Stomach smooth muscle (tissue), 2 donors: ENCODE results near the gene MRPL43.

ENCODE experiments used
- H3K27ac ChIP-seq: one replicate; pipeline ENCODE4 v1.7.0; 2013; ENCODE audit warnings: mild to moderate bottlenecking, low read length, inconsistent platforms
- H3K27me3 ChIP-seq, 2 donors: one replicate each; pipeline ENCODE4 v1.7.0; 2013; ENCODE audit warnings: low read length in 2 of 2; ENCODE audit not compliant: insufficient read depth in 2 of 2, control insufficient read depth in 1 of 2
- H3K36me3 ChIP-seq, 2 donors: one replicate each; pipeline ENCODE4 v1.7.0; 2013; ENCODE audit warnings: low read length in 2 of 2; ENCODE audit not compliant: control insufficient read depth in 2 of 2, insufficient read depth in 2 of 2
- H3K4me1 ChIP-seq: one replicate; pipeline ENCODE4 v1.7.0; 2013; ENCODE audit warnings: low read length; ENCODE audit not compliant: control insufficient read depth, insufficient read depth
- H3K4me3 ChIP-seq, 2 donors: one replicate each; pipeline ENCODE4 v1.7.0; 2013; ENCODE audit warnings: low read length in 2 of 2
- H3K9ac ChIP-seq, 2 donors: one replicate each; pipeline ENCODE4 v1.7.0; 2013; ENCODE audit warnings: low read length in 2 of 2, mild to moderate bottlenecking in 1 of 2
- H3K9me3 ChIP-seq, 2 donors: one replicate each; pipeline ENCODE4 v1.7.0; 2013; ENCODE audit warnings: low read length in 2 of 2; ENCODE audit not compliant: control insufficient read depth in 2 of 2
- donor health status: healthy.
- donor health status: Pancreatic carcinoma.

The MRPL43 gene

DNA sequence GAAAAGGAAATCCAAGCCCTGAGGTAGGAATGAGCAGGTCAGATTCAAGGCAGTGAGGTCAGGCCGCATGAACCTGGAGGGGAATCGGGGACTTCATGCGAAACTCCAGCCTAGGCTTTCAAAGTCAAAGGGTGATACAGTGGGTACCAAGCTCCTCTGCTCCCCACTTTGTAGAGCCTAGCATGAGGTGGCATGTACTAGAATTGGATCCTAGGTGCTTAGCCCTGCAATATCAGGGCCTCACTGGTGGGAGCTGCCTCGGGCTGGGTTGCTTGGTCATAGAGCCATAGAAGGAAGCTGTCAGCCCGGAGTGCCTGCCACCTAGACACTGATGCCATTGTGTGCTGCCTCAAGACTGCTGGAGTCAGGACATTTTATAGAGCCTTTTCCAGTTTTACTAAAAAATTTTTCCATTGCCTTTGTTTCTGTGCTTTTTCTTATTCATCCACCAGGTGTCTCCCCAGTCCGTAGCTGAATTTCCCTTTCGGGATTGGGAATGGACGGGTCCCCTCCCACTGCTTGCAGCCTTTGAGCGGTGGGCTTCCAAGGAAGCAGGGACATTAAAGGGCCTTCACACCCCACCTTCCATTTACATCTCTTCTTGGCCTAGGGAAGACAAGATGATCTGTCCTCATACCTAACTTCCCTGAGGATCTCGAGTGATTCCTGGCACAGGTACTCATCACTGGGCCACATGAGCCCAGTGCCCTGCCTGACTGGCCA, 6.8 kb upstream of the MRPL43 start:
- Histone ChIP-seq H3K36me3 (peaks cover 22 to 25% of the 10 kb centered on the region in 2 donors), H3K4me3 (no peak overlapping the region), H3K4me1 (peaks cover 22% of the 10 kb centered on the region), H3K9ac (no peak overlapping the region), H3K9me3 (no peaks in the 10 kb centered on the region), H3K27ac (no peak overlapping the region), H3K27me3 (no peaks in the 10 kb centered on the region)

DNA sequence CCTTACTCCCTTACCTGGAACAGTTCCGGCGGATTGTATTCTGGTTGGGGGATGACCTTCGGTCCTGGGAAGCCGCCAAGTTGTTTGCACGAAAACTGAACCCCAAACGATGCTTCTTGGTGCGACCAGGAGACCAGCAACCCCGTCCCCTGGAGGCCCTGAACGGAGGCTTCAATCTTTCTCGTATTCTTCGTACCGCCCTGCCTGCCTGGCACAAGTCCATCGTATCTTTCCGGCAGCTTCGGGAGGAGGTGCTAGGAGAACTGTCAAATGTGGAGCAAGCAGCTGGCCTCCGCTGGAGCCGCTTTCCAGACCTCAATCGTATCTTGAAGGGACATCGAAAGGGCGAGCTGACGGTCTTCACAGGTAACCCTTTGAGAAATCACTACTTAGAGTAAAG, 1.8 kb upstream of the MRPL43 start:
- Histone ChIP-seq H3K9ac (no peak overlapping the region), H3K9me3 (no peaks in the 10 kb centered on the region), H3K36me3 (peaks cover 22 to 29% of the 10 kb centered on the region in 2 donors), H3K4me1 (peaks cover 21% of the 10 kb centered on the region), H3K27ac (no peak overlapping the region), H3K27me3 (no peaks in the 10 kb centered on the region), H3K4me3 (no peak overlapping the region)

DNA sequence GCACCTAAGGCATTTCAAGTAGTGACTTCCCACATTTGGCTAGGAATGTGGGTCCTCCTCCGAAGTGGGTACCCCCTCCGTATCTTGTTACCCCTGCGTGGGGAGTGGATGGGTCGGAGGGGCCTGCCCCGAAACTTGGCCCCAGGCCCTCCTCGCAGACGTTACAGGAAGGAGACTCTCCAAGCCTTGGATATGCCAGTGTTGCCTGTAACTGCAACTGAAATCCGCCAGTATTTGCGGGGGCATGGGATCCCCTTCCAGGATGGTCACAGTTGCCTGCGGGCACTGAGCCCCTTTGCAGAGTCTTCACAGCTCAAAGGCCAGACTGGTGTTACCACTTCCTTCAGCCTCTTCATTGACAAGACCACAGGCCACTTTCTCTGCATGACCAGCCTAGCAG, 869 bp upstream of the MRPL43 start:
- H3K27ac ChIP-seq = no peak overlapping the region
- no peaks in the 10 kb centered on the region for H3K27me3 ChIP-seq
- H3K9me3 ChIP-seq = no peaks in the 10 kb centered on the region
- peaks cover 21% of the 10 kb centered on the region for H3K4me1 ChIP-seq
- peak overlapping the region; percentile 36 to 83 for H3K9ac ChIP-seq
- peak overlapping the region; percentile 90 to 96 for H3K4me3 ChIP-seq
- H3K36me3 ChIP-seq = peaks cover 14 to 26% of the 10 kb centered on the region in 2 donors

DNA sequence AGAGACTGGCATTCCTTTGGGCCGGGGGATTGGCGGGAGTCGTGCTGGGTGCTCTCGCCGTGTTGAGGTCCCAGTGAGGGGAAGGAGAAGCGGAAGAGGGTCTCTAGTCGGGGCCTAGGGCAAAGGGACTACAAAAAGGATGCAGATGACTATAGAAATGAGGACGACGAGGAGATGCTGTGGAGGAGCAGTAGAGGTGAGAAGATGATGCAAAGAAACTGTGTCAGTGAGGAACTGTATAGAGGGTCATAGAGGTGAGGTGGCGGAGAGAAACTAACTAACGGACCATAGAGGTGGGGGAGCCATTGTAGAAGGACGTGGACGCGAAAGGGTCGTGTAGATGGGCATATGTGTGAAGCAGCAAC, 370 bp upstream of the MRPL43 start:
- peaks cover 14 to 28% of the 10 kb centered on the region in 2 donors for H3K36me3 ChIP-seq
- H3K27me3 ChIP-seq = no peaks in the 10 kb centered on the region
- H3K9me3 ChIP-seq = no peaks in the 10 kb centered on the region
- H3K4me3 ChIP-seq = peak overlapping the region; percentile 90 to 96
- H3K9ac ChIP-seq = peak overlapping the region; percentile 83 to 86
- H3K4me1 ChIP-seq = peaks cover 21% of the 10 kb centered on the region
- peak overlapping the region; percentile 58 for H3K27ac ChIP-seq

DNA sequence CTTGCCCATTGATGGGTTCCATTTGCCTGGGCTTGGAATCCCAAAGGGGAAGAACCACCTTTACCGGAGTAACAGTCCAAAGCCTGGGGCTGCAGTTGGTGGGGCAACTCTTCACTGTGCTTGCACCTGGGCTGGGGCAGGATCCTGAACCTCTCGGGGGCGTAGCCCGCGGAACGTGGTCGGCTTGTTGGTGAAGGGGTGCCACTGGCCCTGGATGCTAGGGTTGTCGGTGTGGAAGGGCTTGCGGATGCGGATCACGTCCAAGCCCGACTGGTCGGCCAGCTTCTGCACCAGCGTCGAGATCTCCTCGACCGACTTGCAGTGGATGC, 710 bp downstream of the MRPL43 start:
- Histone ChIP-seq H3K36me3 (peaks cover 15 to 33% of the 10 kb centered on the region in 2 donors), H3K9me3 (no peaks in the 10 kb centered on the region), H3K4me1 (peaks cover 21% of the 10 kb centered on the region), H3K4me3 (peak overlapping the region; percentile 90 to 96), H3K9ac (peak overlapping the region; percentile 83 to 86), H3K27me3 (no peaks in the 10 kb centered on the region), H3K27ac (peak overlapping the region; percentile 58)

DNA sequence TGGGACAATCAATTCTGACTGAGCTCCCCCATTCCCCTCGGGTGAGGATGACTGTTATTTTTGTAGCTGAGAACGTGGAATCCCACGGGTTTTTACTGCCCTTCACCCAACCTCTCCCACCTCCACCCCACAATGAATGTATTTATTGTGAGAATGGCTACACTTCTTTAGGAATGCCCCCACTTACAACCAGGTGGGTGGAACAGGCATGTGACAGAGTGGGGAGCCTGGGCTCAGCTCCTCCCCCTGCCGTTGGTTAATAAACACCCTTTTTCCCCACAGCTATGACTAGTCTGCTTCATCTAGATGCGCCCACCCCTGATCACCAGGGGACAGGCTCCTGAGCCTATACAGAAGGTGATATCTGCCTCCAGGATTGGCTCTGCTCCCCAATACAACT, 2.0 kb downstream of the MRPL43 start:
- Histone ChIP-seq H3K9me3 (no peaks in the 10 kb centered on the region), H3K4me1 (peaks cover 21% of the 10 kb centered on the region), H3K27ac (no peak overlapping the region), H3K9ac (no peak overlapping the region), H3K27me3 (no peaks in the 10 kb centered on the region), H3K36me3 (peaks cover 16 to 31% of the 10 kb centered on the region in 2 donors), H3K4me3 (no peak overlapping the region)

DNA sequence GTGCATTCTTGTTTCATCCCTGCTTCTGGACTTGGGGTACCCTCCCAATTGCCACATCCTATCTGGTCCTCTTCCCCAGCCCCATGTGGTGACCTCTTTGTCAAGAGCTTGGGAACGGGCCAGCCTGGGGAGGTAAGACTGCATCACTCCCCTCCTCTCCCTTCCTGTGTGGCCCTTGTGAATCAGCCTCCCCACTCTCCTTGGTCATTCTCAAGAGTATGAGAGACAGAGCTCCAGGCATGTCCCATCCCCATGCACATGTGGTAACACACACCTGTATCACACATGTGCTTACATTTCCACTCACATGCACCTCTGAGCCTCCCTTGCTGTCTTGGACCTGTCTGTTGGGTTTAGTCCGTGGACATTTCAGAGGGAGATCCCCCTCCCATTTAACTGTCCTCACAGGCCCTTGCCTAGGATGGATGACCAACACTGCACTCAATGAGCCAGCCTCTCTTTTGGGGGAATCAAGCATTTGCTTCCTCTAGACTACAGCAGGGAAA, 2.6 kb downstream of the MRPL43 start:
- no peaks in the 10 kb centered on the region for H3K27me3 ChIP-seq
- no peaks in the 10 kb centered on the region for H3K9me3 ChIP-seq
- H3K36me3 ChIP-seq = peaks cover 18 to 36% of the 10 kb centered on the region in 2 donors
- no peak overlapping the region for H3K9ac ChIP-seq
- no peak overlapping the region for H3K27ac ChIP-seq
- H3K4me3 ChIP-seq = no peak overlapping the region
- peaks cover 21% of the 10 kb centered on the region for H3K4me1 ChIP-seq

DNA sequence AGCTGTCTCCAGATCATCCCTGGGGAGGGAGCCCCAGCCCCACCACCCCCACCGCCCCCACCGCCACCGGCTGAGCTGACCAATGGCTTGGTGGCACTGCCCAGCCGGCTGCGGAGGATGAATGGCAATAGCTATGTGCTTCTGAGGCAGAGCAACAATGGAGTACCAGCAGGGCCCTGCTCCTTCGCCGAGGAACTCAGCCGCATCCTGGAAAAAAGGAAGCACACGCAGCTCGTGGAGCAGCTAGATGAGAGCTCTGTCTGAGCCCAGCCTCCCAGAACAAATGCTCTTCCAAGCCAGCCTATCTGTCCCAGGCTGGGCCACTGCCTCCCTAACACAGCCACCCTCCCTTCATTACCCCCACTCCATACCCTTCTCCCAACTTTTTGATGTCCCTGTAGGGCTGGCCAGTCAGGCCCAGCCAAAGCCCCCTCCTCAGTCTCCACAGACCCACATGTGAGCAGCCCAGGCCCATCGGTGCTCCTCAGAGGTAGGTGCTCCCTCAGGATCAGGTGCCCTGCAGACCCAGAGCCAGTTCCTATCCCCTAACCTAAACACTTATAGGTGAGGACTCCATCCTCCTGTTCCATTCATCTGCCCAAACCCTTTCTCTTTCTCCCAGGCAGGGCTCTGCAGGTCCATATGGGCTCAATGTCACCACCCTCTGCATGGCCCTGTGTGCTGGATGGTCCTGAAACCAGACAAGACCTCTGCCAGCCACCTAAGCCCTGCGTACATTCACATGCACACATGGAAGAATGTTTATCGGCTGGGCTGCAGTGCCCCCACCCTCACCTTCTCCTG, 3.2 kb downstream of the MRPL43 start:
- H3K9ac ChIP-seq = no peak overlapping the region
- H3K4me3 ChIP-seq = no peak overlapping the region
- no peaks in the 10 kb centered on the region for H3K9me3 ChIP-seq
- H3K36me3 ChIP-seq = peaks cover 18 to 33% of the 10 kb centered on the region in 2 donors
- no peak overlapping the region for H3K27ac ChIP-seq
- no peaks in the 10 kb centered on the region for H3K27me3 ChIP-seq
- peaks cover 21% of the 10 kb centered on the region for H3K4me1 ChIP-seq

DNA sequence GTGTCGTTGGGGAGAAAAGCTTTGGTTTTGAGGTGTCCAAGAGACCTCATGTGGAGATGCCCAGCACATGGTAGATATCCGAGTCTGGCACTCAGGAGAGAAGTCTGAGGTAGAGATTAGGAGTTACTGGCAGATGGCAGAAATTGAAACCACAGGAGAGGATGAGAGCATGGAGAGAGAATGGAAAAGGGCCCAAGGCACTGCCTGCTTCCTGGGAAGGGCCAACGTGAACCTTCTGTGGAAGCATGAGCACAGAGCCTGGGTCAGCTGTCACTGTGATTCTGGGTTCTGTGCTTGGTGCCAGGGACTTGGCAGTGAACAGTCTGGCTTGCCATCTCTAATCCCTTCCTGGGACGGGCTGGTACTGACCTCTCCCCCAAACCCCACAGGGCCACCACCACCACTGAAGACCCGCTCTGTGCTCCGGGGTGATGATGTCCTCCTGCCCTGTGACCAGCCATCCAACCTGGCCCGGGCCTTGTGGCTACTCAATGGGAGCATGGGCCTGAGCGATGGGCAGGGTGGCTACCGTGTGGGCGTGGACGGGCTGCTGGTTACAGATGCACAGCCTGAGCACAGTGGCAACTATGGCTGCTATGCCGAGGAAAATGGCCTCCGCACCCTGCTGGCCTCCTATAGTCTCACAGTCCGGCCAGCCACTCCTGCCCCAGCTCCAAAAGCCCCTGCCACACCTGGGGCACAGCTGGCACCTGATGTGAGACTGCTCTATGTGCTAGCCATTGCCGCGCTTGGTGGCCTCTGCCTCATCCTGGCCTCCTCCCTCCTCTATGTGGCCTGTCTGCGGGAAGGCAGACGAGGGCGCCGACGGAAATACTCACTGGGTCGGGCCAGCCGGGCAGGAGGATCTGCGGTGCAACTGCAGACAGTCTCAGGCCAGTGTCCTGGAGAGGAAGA, 4.1 kb downstream of the MRPL43 start:
- Histone ChIP-seq H3K27ac (no peak overlapping the region), H3K9me3 (no peaks in the 10 kb centered on the region), H3K36me3 (peaks cover 22 to 40% of the 10 kb centered on the region in 2 donors), H3K4me3 (no peak overlapping the region), H3K9ac (no peak overlapping the region), H3K27me3 (no peaks in the 10 kb centered on the region), H3K4me1 (peaks cover 20% of the 10 kb centered on the region)

DNA sequence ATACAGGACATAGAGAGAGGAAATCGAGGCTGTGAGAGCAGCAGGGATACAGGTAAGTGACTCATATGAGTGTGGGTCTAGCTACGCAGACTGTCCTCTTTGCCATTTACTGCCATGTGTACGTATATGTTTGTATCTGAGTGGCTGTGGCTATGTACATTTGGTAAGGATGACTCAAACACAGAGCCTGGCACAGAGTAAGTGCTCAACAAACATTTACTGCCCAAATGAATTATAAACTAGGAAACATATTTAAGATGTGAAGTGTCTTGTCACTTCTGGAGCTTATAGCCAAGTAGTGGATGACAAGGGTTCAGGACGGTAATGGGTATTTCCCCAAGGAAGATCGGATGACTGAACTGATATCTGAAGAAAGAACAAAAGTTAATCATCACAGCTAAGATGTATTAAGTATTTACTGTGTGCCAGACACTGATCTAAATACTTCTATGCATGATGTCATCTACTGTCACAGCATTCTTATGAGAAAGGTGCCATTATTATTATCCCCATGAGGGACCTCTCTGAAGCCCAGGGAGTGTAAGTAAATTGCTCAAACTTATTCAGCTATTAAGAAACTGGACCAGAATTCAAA, 6.0 kb downstream of the MRPL43 start:
- Histone ChIP-seq H3K9ac (no peak overlapping the region), H3K36me3 (peaks cover 22 to 48% of the 10 kb centered on the region in 2 donors), H3K4me3 (no peak overlapping the region), H3K27ac (no peak overlapping the region), H3K27me3 (no peaks in the 10 kb centered on the region), H3K4me1 (peaks cover 4% of the 10 kb centered on the region), H3K9me3 (no peaks in the 10 kb centered on the region)
